T-cell (primary cell): ENCODE measurements around the gene YWHAH. TPM values are rescaled to one million over a fixed set of nuclear protein-coding genes. Genes with fewer than 3 reads are reported as not detected.

ENCODE experiments used
- ATAC-seq, 4 experiments: fragments of 200-7000 bp in 3 of 4; fragments of 150-1000 bp in 1 of 4; cut with Tn5 transposase; replicated peaks in 1 of 4; 1 replicate in 3 of 4; 2 replicates in 1 of 4; pipeline ENCODE4 v1.10.0; 2021; ENCODE audit warnings: moderate library complexity in 3 of 4, mild to moderate bottlenecking in 2 of 4, moderate number of reproducible peaks in 1 of 4
- CTCF ChIA-PET, 2 donors: fragments of 300-600 bp; sonication (Branson Sonifier 250); formaldehyde crosslinking; loops; one replicate each; lab custom pipeline; 2022; ENCODE audit warnings: antibody characterized with exemption in 2 of 2; lab: Charles Lee
- POLR2A ChIA-PET, 2 donors: fragments of 300-600 bp; sonication (Branson Sonifier 250); formaldehyde crosslinking; loops; one replicate each; lab custom pipeline; 2022; ENCODE audit warnings: antibody characterized with exemption in 2 of 2; lab: Charles Lee
- DNase-seq, 35 experiments: peaks; one replicate each; pipeline versions ENCODE4 v3.0.0 to v3.0.0-alpha.2; 2013 to 2023
- H3K27ac ChIP-seq: one replicate; pipeline ENCODE4 v1.5.1; 2013; ENCODE audit warnings: low read length
- H3K27me3 ChIP-seq, 2 experiments: replicated peaks in 1 of 2; 1 replicate in 1 of 2; 2 replicates in 1 of 2; pipeline versions ENCODE4 v1.6.1 to v1.7.0; 2013; ENCODE audit warnings: low read length in 1 of 2, mixed read lengths in 1 of 2; ENCODE audit not compliant: control insufficient read depth in 2 of 2, insufficient read depth in 2 of 2; ENCODE audit errors: extremely low read depth in 1 of 2
- H3K36me3 ChIP-seq, 2 donors: 1 replicate in 1 of 2; 2 replicates in 1 of 2; pipeline versions ENCODE4 v1.6.1 to v1.7.0; 2013; ENCODE audit warnings: low read length in 1 of 2; ENCODE audit not compliant: control insufficient read depth in 2 of 2, insufficient read depth in 1 of 2; ENCODE audit errors: extremely low read depth in 1 of 2
- H3K4me1 ChIP-seq, 2 experiments: 1 replicate in 1 of 2; 2 replicates in 1 of 2; pipeline versions ENCODE4 v1.6.1 to v1.7.0; 2013; ENCODE audit warnings: low read length in 2 of 2, mixed read lengths in 1 of 2; ENCODE audit not compliant: insufficient read depth in 2 of 2, control insufficient read depth in 1 of 2; ENCODE audit errors: extremely low read depth in 1 of 2
- H3K4me3 ChIP-seq, 2 donors: 1 replicate in 1 of 2; 2 replicates in 1 of 2; pipeline versions ENCODE4 v1.5.1 to v1.7.0; 2013; ENCODE audit warnings: mild to moderate bottlenecking in 2 of 2, low read length in 1 of 2, moderate library complexity in 1 of 2; ENCODE audit not compliant: control insufficient read depth in 1 of 2; ENCODE audit errors: extremely low read depth in 1 of 2
- H3K9me3 ChIP-seq: 2 replicates; pipeline ENCODE4 v1.7.0; 2013
- H3K27ac Mint-ChIP-seq, 2 donors: one replicate each; pipeline ENCODE4 v1.8.0; 2020 to 2021; ENCODE audit warnings: mild to moderate bottlenecking in 2 of 2, mixed read lengths in 2 of 2
- H3K27me3 Mint-ChIP-seq, 2 donors: one replicate each; pipeline ENCODE4 v1.8.0; 2021 to 2022; ENCODE audit warnings: mixed read lengths in 2 of 2
- H3K36me3 Mint-ChIP-seq: one replicate; pipeline ENCODE4 v1.8.0; 2021; ENCODE audit warnings: mixed read lengths
- H3K4me1 Mint-ChIP-seq, 3 donors: one replicate each; pipeline ENCODE4 v1.8.0; 2020 to 2022; ENCODE audit warnings: mixed read lengths in 3 of 3, mild to moderate bottlenecking in 1 of 3
- H3K4me3 Mint-ChIP-seq, 3 donors: one replicate each; pipeline ENCODE4 v1.8.0; 2020 to 2022; ENCODE audit warnings: mild to moderate bottlenecking in 3 of 3, mixed read lengths in 3 of 3, moderate library complexity in 3 of 3
- H3K9me3 Mint-ChIP-seq, 3 donors: one replicate each; pipeline ENCODE4 v1.8.0; 2020 to 2022; ENCODE audit warnings: mixed read lengths in 3 of 3
- WGBS: methylation state at CpG from one replicate; pipeline ENCODE4 v1.1.5; 2013; ENCODE audit warnings: missing lambda C conversion rate; ENCODE audit not compliant: insufficient coverage; 5-methylcytosine and 5-hydroxymethylcytosine counted together
- total RNA-seq, 35 experiments: library from RNA in 6 of 35; stranded (reverse) in 6 of 35; fragments of 120-200 nt in 1 of 35; gene quantifications; one replicate each; pipeline versions ENCODE4 v1.2.1 to v1.2.4 and lab custom pipeline; 2013 to 2026

The YWHAH gene
- total RNA-seq, 5 donors from 2014 or later (not counting 1 experiment from before 2014, with no cell fraction given): 17.7 to 49.5 (median 42.1) TPM

GRCh38 chr22:31950226-31950625 is 5.9 kb downstream of the YWHAH start:
- H3K27me3 ChIP-seq: no peaks in the 10 kb centered on the region
- Mint-ChIP-seq H3K27ac (peak overlapping the region in 1 of 2 donors; percentile 35), H3K9me3 (no peaks in the 10 kb centered on the region), H3K4me1 (peaks cover 45 to 58% (median 53%) of the 10 kb centered on the region in 3 donors), H3K27me3 (no peaks in the 10 kb centered on the region), H3K36me3 (peaks cover 7% of the 10 kb centered on the region), H3K4me3 (no peak overlapping the region)
- WGBS: 94% methylated on average over 4 of the region's 4 CpGs
- H3K9me3 ChIP-seq: no peaks in the 10 kb centered on the region
- ATAC-seq: no peak
- no peak for DNase-seq
- no peak overlapping the region for H3K27ac ChIP-seq
- peaks cover 0 to 10% of the 10 kb centered on the region in 2 donors for H3K36me3 ChIP-seq
- CTCF ChIA-PET: interaction anchor here (0.6 to 1.4 kb wide), 3 partner anchors 20 to 284 kb away, joined by 3 to 6 read pairs (median 4); no protein-coding TSS in a partner anchor
- POLR2A ChIA-PET: no interaction called here
- H3K4me3 ChIP-seq: no peak overlapping the region
- peaks cover 13 to 40% of the 10 kb centered on the region in 2 experiments for H3K4me1 ChIP-seq

DNA sequence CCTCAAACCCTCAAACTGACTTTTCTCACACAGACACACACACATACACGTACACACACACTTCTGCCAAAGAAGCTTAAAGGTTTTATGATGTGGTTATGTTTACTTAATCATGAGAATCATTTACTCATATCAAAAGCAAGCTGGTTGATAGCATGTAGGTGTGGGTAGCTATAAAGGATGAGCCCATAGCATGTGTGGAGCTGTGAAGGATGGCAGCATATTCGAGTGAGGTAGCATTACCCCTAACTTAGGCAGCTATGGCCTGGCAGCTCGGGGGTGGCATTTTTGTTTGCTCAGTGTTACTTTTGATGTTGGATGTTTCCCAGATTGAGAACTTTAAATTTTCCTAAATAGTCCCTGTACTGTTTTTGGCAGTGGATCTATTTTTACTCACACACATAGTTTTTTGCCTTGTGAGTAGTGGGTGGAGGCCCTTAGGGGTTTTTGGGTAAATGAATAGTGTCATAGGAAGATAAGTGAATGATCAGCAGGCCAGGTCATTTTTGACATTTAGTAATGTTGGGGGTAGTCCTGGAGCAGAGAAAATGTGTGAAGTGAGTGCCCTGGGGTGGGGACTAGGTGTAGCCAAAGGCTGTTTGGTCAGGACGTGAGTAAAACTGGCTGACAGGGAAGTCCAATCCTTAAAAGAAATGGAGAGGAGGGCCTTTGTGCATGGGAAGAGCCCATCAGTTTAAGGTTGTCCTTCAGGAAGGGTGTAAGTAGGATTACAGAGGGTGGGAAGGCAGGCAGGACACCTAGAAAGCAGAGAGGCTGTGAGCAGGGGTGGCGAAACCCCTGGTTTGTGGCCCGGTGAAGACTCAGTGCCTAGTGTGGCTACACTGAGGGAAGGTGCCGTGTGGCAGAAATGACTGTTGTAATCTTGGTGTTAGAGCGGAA is 7.1 kb downstream of the YWHAH start:
- Mint-ChIP-seq H3K4me3 (peak overlapping the region in 1 of 3 donors; percentile 4), H3K9me3 (no peaks in the 10 kb centered on the region), H3K4me1 (peaks cover 57 to 70% (median 64%) of the 10 kb centered on the region in 3 donors), H3K27me3 (no peaks in the 10 kb centered on the region), H3K36me3 (peaks cover 11% of the 10 kb centered on the region), H3K27ac (peak overlapping the region; percentile 48 to 53)
- H3K36me3 ChIP-seq: peaks cover 0 to 10% of the 10 kb centered on the region in 2 donors
- 56% methylated on average over 4 of the region's 8 CpGs for WGBS
- ChIA-PET CTCF (interaction anchor here in 1 of 2 donors (0.5 kb wide), 1 partner anchor 311 kb away, joined by 6 read pairs; no protein-coding TSS in a partner anchor), POLR2A (no interaction called here)
- peaks cover 11 to 38% of the 10 kb centered on the region in 2 experiments for H3K4me1 ChIP-seq
- peak overlapping the region; percentile 46 for H3K27ac ChIP-seq
- ATAC-seq (no peak), DNase-seq (no peak)
- H3K27me3 ChIP-seq: no peaks in the 10 kb centered on the region
- H3K9me3 ChIP-seq: no peaks in the 10 kb centered on the region
- H3K4me3 ChIP-seq: no peak overlapping the region

DNA sequence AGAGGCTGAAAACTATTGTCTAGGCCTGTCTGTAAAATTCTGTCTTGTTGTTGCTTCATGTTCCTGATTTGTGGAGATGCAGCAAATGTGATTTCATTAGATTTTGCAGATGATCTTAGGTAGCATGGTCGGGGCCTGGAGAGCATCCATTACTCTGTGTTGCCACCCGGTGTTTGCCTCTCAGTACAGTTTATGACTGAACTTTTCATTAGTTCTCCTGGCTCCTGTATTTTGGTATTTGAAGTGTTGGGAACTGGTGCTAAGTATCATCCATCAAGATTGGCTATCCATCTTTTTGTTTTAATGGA is 7.7 kb downstream of the YWHAH start:
- ChIA-PET POLR2A (no interaction called here), CTCF (interaction anchor here in 1 of 2 donors (1.5 kb wide), 1 partner anchor 18 kb away, joined by 7 read pairs; no protein-coding TSS in a partner anchor)
- ATAC-seq (no peak), DNase-seq (no peak)
- Mint-ChIP-seq H3K27ac (peak overlapping the region; percentile 48 to 53), H3K36me3 (peaks cover 12% of the 10 kb centered on the region), H3K27me3 (no peaks in the 10 kb centered on the region), H3K9me3 (no peaks in the 10 kb centered on the region), H3K4me1 (peaks cover 62 to 74% (median 68%) of the 10 kb centered on the region in 3 donors), H3K4me3 (peak overlapping the region in 1 of 3 donors; percentile 4)
- Histone ChIP-seq H3K4me1 (peaks cover 13 to 38% of the 10 kb centered on the region in 2 experiments), H3K27me3 (no peaks in the 10 kb centered on the region), H3K4me3 (no peak overlapping the region), H3K27ac (no peak overlapping the region), H3K36me3 (peaks cover 0 to 12% of the 10 kb centered on the region in 2 donors), H3K9me3 (no peaks in the 10 kb centered on the region)
- WGBS: 60% methylated on average over 1 of the region's 2 CpGs

DNA sequence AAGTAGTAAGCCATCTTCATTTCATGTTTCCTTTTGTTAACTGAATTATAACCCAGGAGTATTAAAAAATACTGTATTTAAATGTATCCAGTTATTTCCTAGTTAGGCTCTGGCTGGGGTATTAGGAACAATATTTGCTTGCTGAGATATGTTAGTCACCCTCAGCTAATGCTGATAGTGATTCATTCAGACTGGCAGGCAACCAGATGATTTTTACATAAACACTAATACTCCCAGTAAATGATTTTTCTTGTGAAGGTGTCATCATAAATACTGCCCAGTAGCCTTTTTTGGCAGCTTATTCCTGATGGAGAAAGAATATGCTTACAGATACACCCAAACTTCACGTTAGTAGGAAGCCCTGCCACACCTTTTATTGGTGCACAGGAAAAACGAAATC is 8.1 kb downstream of the YWHAH start:
- ATAC-seq (no peak), DNase-seq (no peak)
- WGBS: no CpG with 5 or more reads among the region's 2 CpGs
- ChIA-PET CTCF (interaction anchor here in 1 of 2 donors (1.1 to 1.5 kb wide), 2 partner anchors 16 to 18 kb away, joined by 3 to 7 read pairs; no protein-coding TSS in a partner anchor), POLR2A (no interaction called here)
- H3K27ac ChIP-seq: no peak overlapping the region
- no peaks in the 10 kb centered on the region for H3K9me3 ChIP-seq
- H3K36me3 Mint-ChIP-seq: peaks cover 16% of the 10 kb centered on the region
- peaks cover 59 to 74% (median 68%) of the 10 kb centered on the region in 3 donors for H3K4me1 Mint-ChIP-seq
- peaks cover 0 to 13% of the 10 kb centered on the region in 2 donors for H3K36me3 ChIP-seq
- H3K4me3 ChIP-seq: no peak overlapping the region
- H3K27ac Mint-ChIP-seq: peak overlapping the region; percentile 48 to 53
- H3K9me3 Mint-ChIP-seq: no peaks in the 10 kb centered on the region
- no peak overlapping the region for H3K4me3 Mint-ChIP-seq
- H3K27me3 Mint-ChIP-seq: no peaks in the 10 kb centered on the region
- H3K27me3 ChIP-seq: no peaks in the 10 kb centered on the region
- H3K4me1 ChIP-seq: peaks cover 13 to 38% of the 10 kb centered on the region in 2 experiments

DNA sequence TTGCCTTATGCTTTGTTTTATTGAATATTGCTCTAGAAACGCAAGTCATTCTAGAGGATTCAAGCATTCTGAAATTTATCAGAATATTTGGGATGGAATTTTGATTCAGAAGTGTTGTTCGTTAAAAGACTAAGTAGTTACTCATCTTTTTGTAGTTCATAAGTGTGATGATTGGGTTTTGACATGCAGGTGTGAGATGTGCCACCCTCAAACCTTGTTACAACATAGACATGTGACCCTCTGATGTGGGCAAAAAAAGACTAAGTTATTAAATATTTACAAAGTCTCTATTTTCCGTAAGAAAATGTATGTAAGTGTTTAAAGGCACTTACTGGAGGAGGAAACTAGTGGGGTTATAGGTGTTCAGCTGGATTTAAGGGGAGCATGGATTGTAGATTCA is 8.9 kb downstream of the YWHAH start:
- ATAC-seq: no peak
- Mint-ChIP-seq H3K4me3 (no peak overlapping the region), H3K4me1 (peaks cover 59 to 80% (median 72%) of the 10 kb centered on the region in 3 donors), H3K27ac (peak overlapping the region; percentile 56 to 86), H3K27me3 (no peaks in the 10 kb centered on the region), H3K36me3 (peaks cover 19% of the 10 kb centered on the region), H3K9me3 (no peaks in the 10 kb centered on the region)
- no CpG with 5 or more reads among the region's 3 CpGs for WGBS
- Histone ChIP-seq H3K4me3 (no peak overlapping the region), H3K27ac (peak overlapping the region; percentile 40), H3K27me3 (no peaks in the 10 kb centered on the region), H3K4me1 (peaks cover 13 to 42% of the 10 kb centered on the region in 2 experiments), H3K36me3 (peaks cover 0 to 11% of the 10 kb centered on the region in 2 donors), H3K9me3 (no peaks in the 10 kb centered on the region)
- CTCF ChIA-PET: interaction anchor here in 1 of 2 donors (1.1 to 1.5 kb wide), 2 partner anchors 15 to 17 kb away, joined by 3 to 7 read pairs; no protein-coding TSS in a partner anchor
- DNase-seq: no peak
- POLR2A ChIA-PET: no interaction called here
